Measurements from ENCODE around the gene TRDN.

Gene TRDN

DNA sequence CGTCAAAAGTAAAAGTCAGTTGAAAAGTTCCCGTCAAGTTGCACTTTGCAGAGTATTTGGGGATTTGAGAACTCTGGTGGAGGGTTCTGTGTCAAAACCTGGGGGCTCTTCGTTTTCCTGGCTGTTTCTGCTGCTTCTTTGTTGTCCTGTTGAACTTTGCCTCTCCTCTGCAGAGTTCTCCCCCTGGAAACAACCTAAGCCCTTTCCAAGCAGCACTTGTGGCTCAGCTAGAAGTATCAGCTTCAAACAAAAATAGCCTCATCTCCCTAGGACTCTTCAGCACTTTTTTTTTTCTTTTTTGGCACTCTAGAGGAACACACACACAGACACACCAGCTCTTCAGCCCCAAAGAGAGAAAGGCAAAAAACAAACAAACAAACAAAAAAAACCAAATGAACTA is at the start of gene TRDN:
Gene TRDN (minus strand): TSS at position 169 of the 400 bp plus-strand sequence. CDS start 175 bp downstream, outside the sequence.
- no peak for DNase-seq (ENCODE audit: low spot score)

DNA sequence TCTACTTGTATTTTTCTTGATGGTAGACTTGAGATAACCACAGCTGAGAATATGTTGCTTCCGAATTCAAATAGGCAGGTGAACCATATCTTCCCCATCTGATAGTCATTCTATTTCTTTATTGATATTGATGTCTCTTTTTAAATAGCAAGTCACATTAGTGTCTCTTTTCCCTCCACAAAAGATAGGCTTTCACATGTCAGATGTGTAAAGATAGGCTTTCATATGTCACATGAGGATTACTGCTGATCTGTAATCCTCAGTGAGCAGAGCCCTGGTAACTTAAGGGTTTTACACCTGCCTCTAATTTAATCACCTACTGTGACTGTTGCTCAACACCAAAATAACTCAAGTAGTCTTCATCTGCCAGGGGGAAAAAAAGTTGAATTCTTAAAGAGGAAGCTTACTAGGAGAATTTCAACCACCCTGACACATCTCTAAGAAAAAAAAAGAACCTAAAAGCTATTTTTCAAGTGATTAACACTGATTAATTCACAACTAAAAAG is 45.3 kb upstream of the TRDN start:
- DNase-seq (ENCODE audit: low spot score), result no peak

DNA sequence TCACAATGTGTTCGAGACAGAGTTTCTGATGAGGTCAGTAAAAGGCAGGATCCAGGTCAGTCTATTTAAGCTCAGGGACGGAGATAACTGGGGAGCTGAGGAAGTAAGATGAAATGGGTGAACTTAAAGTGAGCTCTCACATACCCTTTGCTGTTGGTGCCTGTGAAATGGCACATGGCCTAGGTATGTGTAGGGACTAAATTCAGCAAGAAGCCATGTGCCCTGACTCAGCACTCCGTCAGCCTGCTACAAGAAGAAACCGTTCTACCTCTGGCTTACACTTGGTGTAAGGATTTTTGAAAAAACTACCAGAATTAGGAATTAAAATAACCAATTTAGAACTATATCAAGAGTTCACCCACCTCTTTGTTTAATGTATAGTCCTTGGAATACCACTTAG is 41.1 kb upstream of the TRDN start:
- no peak for DNase-seq (ENCODE audit: low spot score)

DNA sequence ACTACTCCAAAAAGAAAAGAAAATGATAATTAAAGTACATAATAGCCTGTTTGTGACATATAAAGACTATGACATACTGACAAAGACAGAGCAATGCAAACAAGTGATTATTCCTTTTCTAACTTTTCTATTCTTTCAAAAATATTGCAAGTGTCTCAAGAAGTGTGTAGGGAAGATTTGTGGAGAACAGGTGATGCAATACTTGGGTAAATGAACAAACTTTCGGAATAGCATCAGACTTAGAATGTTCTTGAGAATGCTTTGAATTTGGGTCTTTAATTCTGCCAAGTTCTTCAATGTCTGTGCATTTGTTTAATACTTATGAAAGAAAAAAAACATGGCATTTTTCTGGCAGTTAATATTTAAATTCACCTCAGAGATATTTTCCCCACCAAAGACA is 40.0 kb upstream of the TRDN start:
- DNase-seq (ENCODE audit: low spot score), result no peak

DNA sequence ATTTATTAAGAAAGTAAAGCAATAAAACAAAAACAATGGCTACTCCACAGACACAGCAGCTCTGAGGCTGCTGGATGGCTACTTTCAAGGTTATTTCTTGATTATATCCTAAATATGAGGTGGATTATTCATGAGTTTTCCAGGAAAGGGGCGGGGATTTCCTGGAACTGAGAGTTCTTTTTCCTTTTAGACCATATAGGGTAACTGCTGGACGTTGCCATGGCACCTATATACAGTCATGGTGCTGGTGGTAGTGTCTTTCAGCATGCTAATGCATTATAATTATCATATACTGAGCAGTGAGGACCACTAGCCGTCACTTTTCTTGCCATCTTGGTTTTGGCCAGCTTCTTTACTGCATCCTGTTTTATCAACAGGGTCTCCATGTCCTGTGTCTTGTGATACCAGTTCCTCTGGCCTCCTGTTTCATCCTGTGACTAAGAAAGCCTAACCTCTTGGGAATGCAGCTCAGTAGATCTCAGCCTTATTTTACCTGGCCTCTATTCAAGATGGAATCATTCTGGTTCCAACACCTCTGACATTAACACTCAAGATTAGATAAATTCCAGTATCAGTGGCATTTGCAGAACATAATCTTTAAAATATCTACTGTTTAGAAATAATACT is 32.3 kb upstream of the TRDN start:
- DNase-seq (ENCODE audit: low spot score), result no peak

GRCh38 chr6:123668063-123668462 is 31.3 kb upstream of the TRDN start:
- DNase-seq (ENCODE audit: low spot score), result no peak

DNA sequence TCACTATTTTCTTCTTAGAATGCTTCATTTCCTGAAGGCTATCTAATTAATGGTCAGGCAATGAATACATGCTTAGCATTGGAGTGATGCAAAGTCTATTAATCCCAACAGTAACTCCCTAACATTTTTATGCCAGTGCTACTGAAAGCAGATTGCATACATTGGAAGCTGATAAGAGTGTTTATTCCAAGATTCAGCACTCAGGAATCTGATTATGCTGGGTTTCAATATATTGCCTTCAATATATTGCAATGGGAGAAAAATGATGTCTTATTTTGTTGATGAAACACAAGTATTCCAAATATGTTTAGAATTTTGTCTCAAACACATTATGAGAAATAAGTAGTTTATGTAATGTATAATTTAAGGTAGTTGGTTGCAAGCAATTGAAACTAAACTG is 26.7 kb upstream of the TRDN start:
- no peak for DNase-seq (ENCODE audit: low spot score)

- DNase-seq (ENCODE audit: low spot score), result no peak
Measured at GRCh38 chr6:123662757-123663156, 26.0 kb upstream of the TRDN start.

DNA sequence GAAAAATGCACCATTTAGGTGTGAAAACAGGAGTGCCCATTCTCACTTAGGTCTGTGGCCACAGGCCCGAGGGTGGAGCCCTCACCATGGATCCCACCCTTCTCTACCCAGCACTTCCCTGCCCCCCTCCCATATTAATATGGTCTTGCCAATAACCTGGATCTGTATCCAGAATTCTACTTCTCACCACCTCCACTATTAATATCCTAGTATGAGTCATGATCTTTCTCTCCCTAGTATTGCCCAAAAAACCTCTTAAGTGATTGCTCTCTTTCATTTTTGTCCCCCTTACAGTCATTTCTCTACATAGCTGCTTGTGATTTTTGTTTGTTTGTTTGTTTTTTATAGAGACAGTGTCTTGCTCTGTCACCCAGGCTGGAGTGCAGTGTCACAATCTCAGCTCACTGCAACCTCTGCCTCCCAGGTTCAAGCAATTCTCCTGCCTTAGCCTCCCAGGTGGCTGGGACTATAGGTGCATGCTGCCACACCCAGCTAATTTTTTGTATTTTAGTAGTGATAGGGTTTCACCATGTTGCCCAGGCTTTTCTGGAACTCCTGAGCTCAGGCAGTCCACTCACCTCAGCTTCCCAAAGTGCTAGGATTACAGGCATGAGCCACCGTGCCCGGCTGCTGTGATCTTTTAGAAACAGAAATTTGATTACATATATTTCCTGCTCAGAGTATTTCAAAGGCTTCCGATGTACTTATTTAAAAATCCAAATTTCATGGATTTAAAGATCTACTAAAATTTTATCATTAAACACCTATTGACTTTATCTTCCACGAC is 24.5 kb upstream of the TRDN start:
- DNase-seq (ENCODE audit: low spot score), result no peak

- DNase-seq (ENCODE audit: low spot score), result no peak
Measured at GRCh38 chr6:123659960-123660748, 23.4 kb upstream of the TRDN start.

DNA sequence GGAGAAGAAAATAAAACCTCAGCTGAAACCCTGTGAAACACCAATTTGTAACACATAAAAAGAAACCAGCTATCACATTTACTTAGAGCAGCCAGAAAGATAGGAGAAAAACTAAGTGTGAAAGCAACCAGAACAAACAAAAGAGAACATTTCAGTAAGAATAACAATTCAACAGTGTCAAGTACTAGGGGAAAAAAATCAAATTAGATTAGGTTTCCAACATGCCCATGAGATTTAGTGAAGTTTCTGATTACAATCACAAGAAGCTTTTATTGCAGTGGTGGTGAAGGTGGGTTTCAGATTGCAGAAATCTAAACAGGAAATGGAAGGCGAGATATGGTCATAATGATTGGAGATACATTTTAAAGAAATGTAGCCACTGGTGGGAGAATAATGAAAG is 22.1 kb upstream of the TRDN start:
- no peak for DNase-seq (ENCODE audit: low spot score)

DNA sequence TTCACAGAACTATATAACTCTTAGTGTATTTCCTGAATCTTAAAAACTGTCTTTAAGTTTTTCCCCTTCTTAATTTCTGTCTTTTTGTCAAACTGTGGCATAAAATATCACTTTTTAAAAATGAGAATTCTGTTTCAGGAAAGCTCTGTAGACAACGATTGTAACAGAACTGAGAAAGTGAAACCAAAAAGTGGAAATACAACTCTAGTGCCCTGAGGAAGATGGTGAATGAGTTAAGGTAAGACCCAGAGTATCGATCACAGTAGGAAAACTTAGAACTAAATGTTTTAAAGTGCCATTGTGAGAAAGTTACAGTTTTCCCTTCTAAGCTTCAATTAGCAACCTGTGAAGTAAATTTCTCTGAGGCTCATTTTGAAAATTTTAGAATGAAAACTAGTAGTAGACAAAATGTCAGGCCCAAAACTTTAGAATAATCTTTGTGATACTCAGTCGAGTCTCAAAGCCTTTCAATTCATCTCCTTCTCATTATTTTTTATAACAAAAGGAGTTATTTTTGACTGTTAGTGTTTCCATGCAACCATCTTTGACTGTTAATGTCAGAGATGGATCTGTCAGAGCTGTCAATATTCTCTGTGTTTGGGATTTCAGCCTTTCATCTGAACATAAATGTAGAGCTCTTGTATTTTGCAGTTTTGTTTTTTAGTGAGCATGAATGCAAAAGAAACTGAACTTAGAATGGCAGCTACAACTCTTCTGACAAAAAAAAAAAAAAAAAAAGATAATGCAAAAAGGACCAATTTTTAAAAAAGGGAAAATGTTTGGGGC is 19.0 kb upstream of the TRDN start:
- DNase-seq (ENCODE audit: low spot score), result no peak

- DNase-seq (ENCODE audit: low spot score), result no peak
Measured at GRCh38 chr6:123648723-123649122, 12.0 kb upstream of the TRDN start.

GRCh38 chr6:123648020-123648580 is 11.3 kb upstream of the TRDN start:
- DNase-seq (ENCODE audit: low spot score), result no peak

DNA sequence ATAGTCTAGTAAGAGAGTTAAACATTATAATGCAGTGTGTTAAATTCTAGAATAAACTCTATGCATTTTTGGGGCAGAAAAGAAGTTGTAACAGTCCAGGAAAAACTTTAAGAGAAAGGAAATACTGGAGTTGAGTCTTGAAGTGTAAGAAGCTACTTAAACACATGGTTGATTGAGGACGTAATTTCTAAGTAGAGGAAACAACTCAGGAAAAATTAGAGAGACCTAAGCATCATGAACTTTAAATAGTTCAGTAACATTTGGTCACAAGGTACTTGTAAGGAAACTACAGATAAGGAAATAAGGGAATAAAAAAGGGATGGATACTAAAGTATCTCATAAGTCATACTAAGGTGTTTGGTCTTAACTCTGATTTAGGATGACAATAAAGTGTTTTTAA is 4.7 kb upstream of the TRDN start:
- DNase-seq (ENCODE audit: low spot score), result no peak

DNA sequence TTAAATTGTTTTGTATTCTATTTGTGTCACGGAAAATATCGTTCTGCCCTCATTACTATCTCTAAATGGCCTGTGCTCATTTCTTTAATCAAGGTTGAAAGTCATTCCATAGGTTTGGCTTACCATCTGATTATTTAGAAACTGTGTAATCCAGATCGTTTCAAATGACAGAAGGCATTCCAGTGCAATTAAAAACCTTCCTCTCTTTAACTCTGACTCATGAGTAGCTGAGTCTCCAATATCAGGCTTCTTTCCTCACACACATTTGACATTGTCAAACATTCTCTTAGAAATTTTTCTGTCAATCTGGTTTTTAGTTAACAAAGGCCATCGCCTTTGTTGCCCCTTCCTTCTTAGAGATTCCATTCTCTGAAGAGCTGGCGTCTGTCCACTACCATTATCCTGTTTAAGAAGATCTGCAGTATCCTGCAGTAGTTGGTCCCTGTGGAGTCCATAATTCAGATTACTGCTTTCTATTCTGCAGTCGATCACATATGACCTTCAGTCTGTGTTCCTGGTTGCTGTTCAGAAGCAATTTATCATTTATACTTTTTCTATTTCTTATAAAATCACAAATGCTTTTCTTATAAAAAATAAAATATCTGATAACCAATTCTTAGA is 3.9 kb upstream of the TRDN start:
- DNase-seq (ENCODE audit: low spot score), result no peak

- DNase-seq (ENCODE audit: low spot score), result no peak
Measured at GRCh38 chr6:123638865-123639264, 2.1 kb upstream of the TRDN start.

GRCh38 chr6:123636282-123636681 is 468 bp downstream of the TRDN start:
- DNase-seq (ENCODE audit: low spot score), result no peak

DNA sequence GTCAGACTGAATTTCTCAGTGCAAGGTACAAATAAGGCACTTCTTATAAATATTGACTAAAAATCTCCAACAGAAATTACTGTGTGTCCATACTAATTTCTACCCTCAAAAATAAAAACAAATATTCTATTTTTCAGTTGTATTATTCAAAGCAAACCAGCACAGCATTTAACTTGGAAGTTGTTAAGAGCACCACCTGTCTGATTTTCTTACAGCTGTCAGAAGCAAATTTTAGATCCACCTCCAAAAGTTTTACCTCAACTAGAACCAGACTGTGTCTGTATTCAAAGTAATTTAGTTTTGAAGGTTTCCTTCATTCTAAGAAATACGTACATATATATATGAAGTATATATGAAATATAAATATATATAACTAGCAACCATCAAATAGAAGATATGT is 1.2 kb downstream of the TRDN start:
- no peak for DNase-seq (ENCODE audit: low spot score)

DNA sequence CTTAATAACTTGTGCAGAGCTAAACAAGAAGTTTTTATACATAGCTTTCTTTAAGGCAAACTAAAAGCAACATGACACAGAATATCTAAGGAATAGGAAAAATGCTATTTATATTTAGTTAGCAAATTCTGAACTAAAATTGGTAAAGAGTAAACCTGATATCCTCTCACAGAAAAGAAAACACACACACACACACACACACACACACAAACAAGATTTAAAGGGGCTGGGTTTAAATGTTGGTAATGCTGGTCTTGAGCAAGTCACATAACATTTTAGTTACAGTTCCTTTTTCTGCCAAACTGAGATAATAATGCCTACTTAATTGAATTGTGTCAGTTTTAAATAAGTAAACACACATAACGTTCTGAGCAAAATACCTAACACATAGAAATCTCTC is 1.6 kb downstream of the TRDN start:
- DNase-seq (ENCODE audit: low spot score), result no peak

- no peak for DNase-seq (ENCODE audit: low spot score)
Measured at GRCh38 chr6:123632641-123633040, 4.1 kb downstream of the TRDN start.

Measured in CD4-positive, alpha-beta T cell treated with Interleukin-6 at 100 ng/mL for 8 hours (primary cell).